Limb (tissue), 2 donors: ENCODE measurements around the gene KIF26A.
A peak's percentile ranks its signal among the peaks of the same experiment; 100 is the strongest.

Experiments
- DNase-seq, 2 donors: peaks; one replicate each; pipeline ENCODE4 v3.0.0-alpha.2; 2016; ENCODE audit errors: extremely low spot score in 2 of 2

Gene KIF26A

GRCh38 chr14:104129556-104129955 is 8.8 kb upstream of the KIF26A start:
- DNase-seq: no peak

- DNase-seq: peak in 1 of 2 donors; percentile 66
These were observed 7.3 kb upstream of the KIF26A start for GRCh38 chr14:104130974-104131651.

- DNase-seq: peak in 1 of 2 donors; percentile 10
These were observed 6.2 kb upstream of the KIF26A start for GRCh38 chr14:104131968-104132732.

- DNase-seq: peak in 1 of 2 donors; percentile 51
These were observed 5.4 kb upstream of the KIF26A start for GRCh38 chr14:104132981-104133380.

- peak in 1 of 2 donors; percentile 21 for DNase-seq
These were observed 4.9 kb upstream of the KIF26A start for GRCh38 chr14:104133496-104133895.

- peak in 1 of 2 donors; percentile 34 for DNase-seq
These were observed 4.1 kb upstream of the KIF26A start for GRCh38 chr14:104134061-104134965.

- peak in 1 of 2 donors; percentile 66 for DNase-seq
These were observed 3.1 kb upstream of the KIF26A start for GRCh38 chr14:104135121-104135903.

- DNase-seq: peak in 1 of 2 donors; percentile 59
These were observed 2.4 kb upstream of the KIF26A start for GRCh38 chr14:104135904-104136471.

- peak in 1 of 2 donors; percentile 58 for DNase-seq
These were observed 1.7 kb upstream of the KIF26A start for GRCh38 chr14:104136472-104137296.

- peak; percentile 29 to 87 for DNase-seq
These were observed 890 bp upstream of the KIF26A start for GRCh38 chr14:104137297-104138097.

GRCh38 chr14:104138718-104139459 is 502 bp downstream of the KIF26A start:
- peak in 1 of 2 donors; percentile 58 for DNase-seq

GRCh38 chr14:104139460-104140212 is 1.2 kb downstream of the KIF26A start:
- peak in 1 of 2 donors; percentile 55 for DNase-seq

GRCh38 chr14:104140213-104140462 is 1.8 kb downstream of the KIF26A start:
- peak in 1 of 2 donors; percentile 35 for DNase-seq

GRCh38 chr14:104140463-104141331 is 2.3 kb downstream of the KIF26A start:
- DNase-seq: peak in 1 of 2 donors; percentile 21

GRCh38 chr14:104141621-104142091 is 3.3 kb downstream of the KIF26A start:
- no peak for DNase-seq

GRCh38 chr14:104142136-104142945 is 4.0 kb downstream of the KIF26A start:
- DNase-seq: peak in 1 of 2 donors; percentile 27
